HG02610 (cell line): Measurements from ENCODE around the gene LRRN2.
"Not testable (repeated sequence)": the region's sequence is repeated elsewhere in the genome, so short reads cannot be mapped to it uniquely, and the experiment has no call there.

Source experiments
- ATAC-seq: cut with Tn5 transposase; IDR thresholded peaks from one replicate; pipeline ENCODE4 v1.9.1; 2021; ENCODE audit warnings: mild to moderate bottlenecking, moderate library complexity; ENCODE audit not compliant: unreplicated experiment

Gene LRRN2

DNA sequence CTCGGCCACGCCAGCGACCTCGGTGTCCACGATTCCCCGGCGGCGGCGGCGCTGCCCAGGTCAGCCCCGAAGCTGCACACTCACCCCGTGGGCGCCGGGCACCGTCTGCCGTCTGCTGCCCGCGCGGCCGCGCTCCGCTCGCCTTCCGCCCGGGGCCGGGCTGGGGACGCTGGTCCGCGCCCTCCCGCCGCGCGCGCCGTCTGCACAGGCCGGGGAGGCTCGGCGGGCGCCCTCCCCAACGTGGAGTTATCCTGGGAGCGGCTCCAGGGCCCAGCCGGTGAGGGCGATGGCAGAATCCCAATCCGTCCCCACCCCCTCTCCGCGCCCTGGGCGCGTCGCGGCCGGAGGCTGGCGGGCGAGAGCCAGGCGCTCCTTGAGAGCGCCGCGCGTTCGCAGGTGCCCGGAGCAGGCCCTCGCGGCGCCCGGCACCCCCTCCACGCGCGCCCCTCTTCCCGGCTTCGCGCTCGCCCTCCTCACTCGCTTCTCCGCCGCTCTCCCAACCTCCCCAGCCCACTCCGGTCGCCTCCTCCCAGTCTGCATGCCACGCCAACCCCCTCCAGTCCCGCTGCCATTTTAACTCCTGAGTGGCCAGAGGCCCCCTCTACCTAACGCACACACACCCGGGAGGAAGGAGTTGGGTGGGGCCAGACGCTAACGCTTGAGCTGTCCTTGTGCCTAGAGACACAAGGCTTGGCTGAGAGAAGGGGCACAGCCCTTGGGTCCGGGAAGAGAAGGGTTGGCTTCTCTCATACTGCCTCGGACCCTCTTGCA, at the start of gene LRRN2:
Gene LRRN2 (minus strand): TSS at position 503 of the 771 bp plus-strand sequence. CDS start 65,746 bp downstream, outside the sequence.
- ATAC-seq, result no peak

- ATAC-seq, result no peak
These were observed 49.5 kb upstream of the LRRN2 start for GRCh38 chr1:204735042-204735441.

- ATAC-seq, result no peak
These were observed 48.5 kb upstream of the LRRN2 start for GRCh38 chr1:204733869-204734596.

DNA sequence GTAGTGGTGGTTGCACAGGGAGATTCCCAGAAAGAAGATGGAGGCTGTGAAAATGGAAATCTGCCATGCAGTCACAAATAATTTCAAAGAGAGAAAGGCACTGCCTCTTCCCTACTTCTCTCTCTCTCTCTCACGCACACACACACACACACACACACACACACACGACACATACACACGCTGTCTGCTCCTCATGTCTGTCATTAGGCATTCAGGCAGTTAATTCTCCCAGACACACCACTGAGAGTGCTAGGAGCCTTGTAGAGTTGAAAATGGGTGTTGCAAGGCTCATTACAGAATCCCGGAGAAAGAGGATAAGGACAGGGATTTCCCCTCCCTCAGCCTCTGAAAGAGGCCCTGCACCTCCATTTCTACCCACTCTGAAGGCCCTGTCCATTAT, 47.8 kb upstream of the LRRN2 start:
- no peak for ATAC-seq

- no peak for ATAC-seq
These were observed 46.5 kb upstream of the LRRN2 start for GRCh38 chr1:204731985-204732575.

DNA sequence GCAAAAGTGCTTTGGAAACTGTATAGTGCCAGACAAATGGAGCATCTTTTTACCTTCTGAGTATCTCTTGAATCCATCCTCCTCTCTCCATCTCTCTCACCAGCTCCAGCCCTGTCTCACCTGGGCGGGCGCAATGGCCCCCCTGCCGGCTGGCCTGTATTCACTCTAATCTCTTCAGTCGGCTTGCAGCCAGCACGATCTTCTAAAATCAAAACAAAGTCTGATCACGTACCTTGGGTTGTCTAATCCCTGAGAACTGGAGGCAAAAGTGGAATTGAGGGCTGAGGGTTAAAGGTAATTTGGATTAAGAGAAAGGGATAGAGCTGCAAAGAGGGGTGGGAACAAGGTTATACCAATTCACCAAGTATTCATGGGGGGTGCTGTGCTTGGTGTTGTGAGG, 46.0 kb upstream of the LRRN2 start:
- no peak for ATAC-seq

DNA sequence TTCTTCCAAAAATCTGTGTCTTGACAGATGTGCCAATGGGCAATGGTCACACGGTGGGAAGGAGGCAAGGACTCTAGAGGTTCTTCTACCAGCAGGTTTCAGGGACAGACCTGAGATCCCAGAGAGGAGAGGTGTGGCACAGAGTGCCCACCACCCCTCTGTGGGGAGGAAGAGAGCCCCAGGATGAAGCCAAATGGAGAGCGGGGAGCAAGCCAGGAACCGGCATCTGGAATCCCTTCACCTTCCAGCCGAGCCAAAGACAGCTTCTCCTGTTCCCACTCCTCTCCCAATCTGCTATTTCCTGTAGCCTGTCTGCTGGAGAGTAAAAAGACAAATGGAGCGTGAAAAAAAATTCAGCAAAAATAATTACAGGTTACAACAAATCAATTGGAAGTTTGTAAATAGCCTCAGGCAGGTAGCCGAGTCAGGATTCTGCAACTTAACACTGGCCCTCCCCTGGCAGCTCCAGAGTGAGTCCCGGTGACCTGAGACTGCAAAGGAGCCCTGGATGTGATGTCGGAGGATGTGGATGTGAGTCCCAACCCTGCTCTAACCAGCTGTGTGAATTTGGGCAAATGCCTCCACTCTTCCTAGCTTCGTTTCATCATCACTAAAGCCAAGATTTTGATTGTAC, 45.4 kb upstream of the LRRN2 start:
- no peak for ATAC-seq

DNA sequence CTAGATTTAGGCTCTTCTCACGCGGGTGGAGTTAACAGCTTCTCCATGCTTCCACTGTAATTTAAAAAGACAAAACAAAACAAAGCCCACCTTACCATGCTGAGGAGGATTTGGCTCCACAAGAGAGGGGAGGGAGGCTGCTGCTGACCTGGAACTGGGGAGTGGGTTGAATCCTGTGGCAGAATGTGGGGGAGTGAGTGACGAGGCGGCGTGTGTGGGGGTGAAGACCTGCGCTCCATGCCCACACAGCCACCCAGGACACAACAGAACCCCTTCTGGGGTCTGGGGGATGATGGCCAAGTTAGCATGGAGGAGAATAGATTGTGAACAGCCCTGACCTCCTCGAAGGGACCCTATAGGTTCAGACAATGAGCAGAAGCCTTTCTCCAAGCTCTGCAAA, 44.0 kb upstream of the LRRN2 start:
- ATAC-seq, result no peak

DNA sequence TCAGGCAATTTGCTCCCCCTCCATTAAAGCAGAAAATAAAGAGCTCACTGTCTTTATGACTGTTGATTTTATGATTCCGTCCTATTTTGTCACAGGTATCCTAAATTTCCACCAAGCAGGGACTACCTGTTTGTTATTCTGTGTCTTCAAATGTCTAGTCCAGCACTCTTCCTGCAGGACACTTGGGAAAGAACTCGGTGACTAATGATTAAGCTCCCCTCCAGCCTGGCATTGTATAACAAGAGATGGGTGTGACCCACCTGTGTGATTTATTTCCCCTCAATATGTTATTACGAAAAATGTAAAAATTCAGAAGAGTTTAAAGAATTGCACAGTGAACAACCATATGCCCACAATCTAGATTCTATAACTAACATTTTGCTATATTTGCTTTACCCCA, 42.9 kb upstream of the LRRN2 start:
- no peak for ATAC-seq

DNA sequence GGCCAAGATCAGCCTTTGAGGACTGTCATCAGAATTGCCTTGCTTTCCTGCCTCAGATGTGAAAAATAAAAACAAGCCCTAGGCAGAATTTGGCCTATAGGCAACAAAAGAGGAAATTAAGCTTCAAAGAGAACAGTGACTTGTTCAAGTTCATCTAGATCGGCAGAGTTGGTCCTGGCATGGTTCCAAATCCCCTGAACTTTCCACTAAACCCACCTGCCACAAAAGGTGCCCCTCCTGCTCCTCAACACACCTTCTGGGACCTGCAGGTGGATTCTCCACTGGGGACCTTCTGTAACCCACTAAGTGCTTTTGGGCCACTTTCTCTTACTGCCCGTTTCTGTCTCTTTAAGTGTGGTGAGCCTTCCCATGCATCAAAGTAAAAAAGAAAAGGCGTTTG, 42.5 kb upstream of the LRRN2 start:
- no peak for ATAC-seq

- ATAC-seq, result not testable (repeated sequence)
These were observed 41.9 kb upstream of the LRRN2 start for GRCh38 chr1:204727438-204727837.

- no peak for ATAC-seq
These were observed 40.9 kb upstream of the LRRN2 start for GRCh38 chr1:204726478-204726877.

- ATAC-seq, result no peak
These were observed 40.4 kb upstream of the LRRN2 start for GRCh38 chr1:204725821-204726448.

DNA sequence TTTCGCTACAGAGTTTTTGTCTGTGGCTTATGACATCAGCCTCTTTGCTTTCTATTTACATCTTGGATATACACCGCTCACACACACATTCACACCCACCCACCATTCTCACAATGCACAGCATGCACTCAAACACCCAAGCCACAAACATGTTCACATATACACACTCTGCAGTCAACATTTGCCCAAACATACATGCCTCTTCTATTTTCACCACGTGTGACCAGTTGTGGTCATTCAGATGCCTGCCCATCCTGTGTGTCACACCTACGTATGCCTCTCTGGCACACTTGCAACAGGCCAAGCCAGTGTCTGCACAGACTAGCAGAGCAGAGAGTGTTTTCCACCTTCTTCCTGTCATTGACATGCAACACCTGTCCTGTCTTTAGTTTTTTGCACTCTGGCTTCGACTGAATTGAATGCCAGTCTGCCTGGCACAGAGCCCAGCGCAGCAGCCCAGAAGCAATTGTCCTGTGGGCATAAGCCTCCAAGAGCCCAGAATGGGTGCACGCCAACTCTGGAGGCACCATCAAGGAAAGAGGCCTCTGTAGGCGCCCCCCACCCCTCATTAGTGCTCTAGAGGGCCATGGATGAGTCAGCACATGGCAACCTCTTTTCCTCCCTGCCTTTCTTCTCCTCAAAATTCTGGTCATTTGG, 37.7 kb upstream of the LRRN2 start:
- no peak for ATAC-seq

- ATAC-seq, result no peak
These were observed 36.0 kb upstream of the LRRN2 start for GRCh38 chr1:204721373-204722055.

- no peak for ATAC-seq
These were observed 31.1 kb upstream of the LRRN2 start for GRCh38 chr1:204716660-204717059.

- ATAC-seq, result peak; percentile 46
These were observed 29.4 kb upstream of the LRRN2 start for GRCh38 chr1:204714861-204715511.

GRCh38 chr1:204714194-204714860, 28.8 kb upstream of the LRRN2 start:
- no peak for ATAC-seq

DNA sequence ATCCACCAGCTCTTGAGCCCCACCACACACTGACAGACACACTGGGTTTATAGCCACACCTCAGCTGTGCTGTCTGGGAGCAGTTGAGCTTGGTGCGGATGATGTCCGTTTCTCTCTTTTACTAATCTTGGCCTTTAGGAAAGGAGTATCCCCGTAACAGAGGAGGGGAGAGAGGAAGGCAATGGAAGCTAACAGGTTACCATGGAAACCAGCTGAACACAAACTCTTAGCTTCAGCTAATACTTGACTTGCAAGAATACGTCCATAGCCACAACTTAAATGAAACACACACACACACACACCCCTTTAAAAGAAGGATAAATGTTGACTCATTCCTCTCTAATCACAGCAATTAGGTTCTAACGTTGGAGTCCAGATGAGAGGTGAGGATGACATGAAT, 28.0 kb upstream of the LRRN2 start:
- no peak for ATAC-seq
